ENCODE data around the gene SHLD1. TPM values are rescaled to one million over a fixed set of nuclear protein-coding genes. Genes with fewer than 3 reads are reported as not detected.

The SHLD1 gene
- 6.7 to 8.1 TPM (median 7.7 TPM) in 5 replicates for total RNA-seq (2022; extraction: Qiagen RNA extraction; ENCODE audit: low read depth)

GRCh38 chr20:5749952-5750779 lies at the start of gene SHLD1:
Gene SHLD1, plus strand, starts transcription at chr20:5750401. Its CDS starts 22,465 bp downstream, at chr20:5772866.

Other genes starting within 250 kb of the SHLD1 start
- 12.1 to 17.0 TPM (median 13.6 TPM) in 5 replicates for gene GPCPD1, start 139.4 kb upstream of the SHLD1 start, total RNA-seq (2022; extraction: Qiagen RNA extraction; ENCODE audit: low read depth)
- gene CHGB, start 161.1 kb downstream of the SHLD1 start, total RNA-seq (2022; extraction: Qiagen RNA extraction; ENCODE audit: low read depth) = 2.6 to 3.3 TPM (median 3.0 TPM) in 5 replicates
- 32.2 to 35.2 TPM (median 33.1 TPM) in 5 replicates for gene TRMT6, start 200.1 kb downstream of the SHLD1 start, total RNA-seq (2022; extraction: Qiagen RNA extraction; ENCODE audit: low read depth)
- gene MCM8, start 200.3 kb downstream of the SHLD1 start, total RNA-seq (2022; extraction: Qiagen RNA extraction; ENCODE audit: low read depth) = 19.5 to 25.4 TPM (median 22.2 TPM) in 5 replicates